ENCODE results near the gene SSBP3.

SSBP3 gene

GRCh38 chr1:54354899-54355298 lies 51.3 kb downstream of the SSBP3 start:
- no peak for DNase-seq (ENCODE audit: low read depth)
- H3K4me3 ChIP-seq (ENCODE audit: low read depth, low read length) = no peak overlapping the region
- no peak for TF ChIP-seq CTCF (IDR thresholded peaks at IDR 0.05; ENCODE audit: control insufficient read depth, extremely low read depth, insufficient read depth)

GRCh38 chr1:54353959-54354358 lies 52.2 kb downstream of the SSBP3 start:
- TF ChIP-seq CTCF (IDR thresholded peaks at IDR 0.05; ENCODE audit: control insufficient read depth, extremely low read depth, insufficient read depth) = no peak
- no peak overlapping the region for H3K4me3 ChIP-seq (ENCODE audit: low read depth, low read length)
- no peak for DNase-seq (ENCODE audit: low read depth)

- DNase-seq (ENCODE audit: low read depth) = no peak
- no peak for TF ChIP-seq CTCF (IDR thresholded peaks at IDR 0.05; ENCODE audit: control insufficient read depth, extremely low read depth, insufficient read depth)
- no peak overlapping the region for H3K4me3 ChIP-seq (ENCODE audit: low read depth, low read length)
These were observed 53.4 kb downstream of the SSBP3 start for GRCh38 chr1:54352755-54353154.

GRCh38 chr1:54350360-54350759 lies 55.8 kb downstream of the SSBP3 start:
- TF ChIP-seq CTCF (IDR thresholded peaks at IDR 0.05; ENCODE audit: control insufficient read depth, extremely low read depth, insufficient read depth) = no peak
- H3K4me3 ChIP-seq (ENCODE audit: low read depth, low read length) = no peak overlapping the region
- DNase-seq (ENCODE audit: low read depth) = no peak

- no peak for TF ChIP-seq CTCF (IDR thresholded peaks at IDR 0.05; ENCODE audit: control insufficient read depth, extremely low read depth, insufficient read depth)
- no peak for DNase-seq (ENCODE audit: low read depth)
- H3K4me3 ChIP-seq (ENCODE audit: low read depth, low read length) = no peak overlapping the region
These were observed 57.5 kb downstream of the SSBP3 start for GRCh38 chr1:54348700-54349021.

GRCh38 chr1:54347955-54348699 lies 58.1 kb downstream of the SSBP3 start:
- no peak overlapping the region for H3K4me3 ChIP-seq (ENCODE audit: low read depth, low read length)
- DNase-seq (ENCODE audit: low read depth) = no peak

More at GRCh38 chr1:54347955-54348699, 58.1 kb downstream of the SSBP3 start:
- no peak for TF ChIP-seq CTCF (IDR thresholded peaks at IDR 0.05; ENCODE audit: control insufficient read depth, extremely low read depth, insufficient read depth)
